GM18867 (cell line): ENCODE results near the gene ACTL6B.

Experiments used
- ATAC-seq: cut with Tn5 transposase; IDR thresholded peaks from one replicate; pipeline ENCODE4 v1.9.1; 2021; ENCODE audit warnings: mild to moderate bottlenecking, moderate library complexity; ENCODE audit not compliant: unreplicated experiment

Gene ACTL6B

DNA sequence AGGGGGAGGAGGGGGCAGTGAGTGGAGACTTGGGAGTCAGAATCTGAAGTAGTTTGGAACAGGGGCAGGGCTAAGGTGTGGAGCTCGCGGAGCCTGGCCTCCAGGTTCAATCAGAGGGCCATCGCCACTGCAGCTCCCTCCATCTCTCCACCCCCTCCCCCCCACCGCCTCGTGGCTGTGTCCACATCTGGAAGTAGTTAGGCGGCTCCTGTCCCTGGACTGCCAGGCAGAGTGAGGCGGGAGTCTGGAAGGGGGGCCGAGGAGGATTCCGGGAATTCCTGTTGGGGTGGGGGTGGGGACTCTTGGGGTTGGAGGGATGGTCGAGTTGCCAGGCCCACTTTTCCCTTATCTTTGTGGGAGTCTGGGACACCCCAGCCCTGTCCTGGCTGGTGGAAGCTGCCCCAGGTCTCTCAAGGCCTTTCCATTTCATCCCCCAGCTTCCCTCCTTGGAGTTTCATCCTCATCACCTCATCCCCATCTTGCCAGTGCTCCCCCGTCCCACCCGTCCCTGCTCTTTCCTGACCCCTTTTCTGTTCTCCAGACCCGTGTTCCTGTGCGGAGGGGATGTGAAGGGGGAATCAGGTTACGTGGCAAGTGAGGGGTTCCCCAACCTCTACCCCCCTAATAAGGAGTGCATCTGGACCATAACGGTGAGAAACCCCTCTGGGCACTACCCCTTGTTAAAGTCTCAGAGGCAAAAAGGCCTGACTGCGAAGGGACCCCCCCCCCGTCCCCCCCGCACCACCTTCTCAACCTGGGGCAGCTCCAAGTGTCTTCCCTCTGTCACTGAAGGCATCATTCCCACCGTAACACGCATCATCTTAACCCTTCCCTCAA lies 53.1 kb downstream of the ACTL6B start:
- no peak for ATAC-seq

DNA sequence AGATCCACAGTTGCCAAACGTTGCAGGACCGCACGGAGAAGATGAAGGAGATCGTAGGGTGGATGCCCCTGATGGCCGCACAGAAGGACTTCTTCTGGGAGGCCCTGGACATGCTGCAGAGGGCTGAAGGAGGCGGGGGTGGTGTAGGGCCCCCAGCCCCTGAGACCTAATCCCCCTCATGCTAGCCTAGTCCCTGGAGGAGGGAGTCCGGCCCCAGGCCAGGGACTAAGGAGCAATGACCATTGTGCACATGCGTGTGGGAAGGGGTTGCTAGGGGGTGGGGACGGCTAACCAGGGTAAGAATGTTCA lies 55.6 kb downstream of the ACTL6B start:
- ATAC-seq, result no peak

DNA sequence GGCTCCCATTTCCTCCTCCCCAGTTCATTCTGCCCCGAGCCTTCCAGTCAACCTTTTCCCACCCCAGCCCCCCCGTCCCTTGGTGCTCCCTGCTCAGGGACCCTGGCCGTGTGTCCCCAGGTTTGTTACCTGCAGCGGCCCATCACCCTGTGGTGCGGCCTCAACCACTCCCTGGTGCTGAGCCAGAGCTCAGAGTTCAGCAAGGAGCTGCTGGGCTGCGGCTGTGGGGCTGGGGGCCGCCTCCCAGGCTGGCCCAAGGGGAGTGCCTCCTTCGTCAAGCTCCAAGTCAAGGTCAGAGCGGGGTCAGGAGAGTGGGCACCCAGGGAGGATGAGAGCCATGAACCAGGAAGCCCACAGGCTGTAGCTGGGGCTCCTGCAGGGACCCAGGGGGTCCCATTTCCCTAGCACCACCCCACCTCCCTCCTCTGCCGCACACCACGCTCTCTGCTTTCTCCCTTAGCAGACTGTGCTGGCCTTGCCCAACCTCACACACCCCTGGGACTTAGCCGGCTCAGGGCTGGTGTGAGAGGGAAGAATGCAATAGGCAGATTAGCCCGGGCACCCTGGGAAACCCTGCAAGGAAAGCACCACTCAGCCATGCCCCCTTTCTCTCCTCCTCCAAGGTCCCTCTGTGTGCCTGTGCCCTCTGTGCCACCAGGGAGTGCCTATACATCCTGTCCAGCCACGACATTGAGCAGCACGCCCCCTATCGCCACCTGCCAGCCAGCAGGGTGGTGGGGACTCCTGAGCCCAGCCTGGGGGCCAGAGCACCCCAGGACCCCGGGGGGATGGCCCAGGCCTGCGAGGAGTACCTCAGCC lies 56.1 kb downstream of the ACTL6B start:
- ATAC-seq, result no peak

DNA sequence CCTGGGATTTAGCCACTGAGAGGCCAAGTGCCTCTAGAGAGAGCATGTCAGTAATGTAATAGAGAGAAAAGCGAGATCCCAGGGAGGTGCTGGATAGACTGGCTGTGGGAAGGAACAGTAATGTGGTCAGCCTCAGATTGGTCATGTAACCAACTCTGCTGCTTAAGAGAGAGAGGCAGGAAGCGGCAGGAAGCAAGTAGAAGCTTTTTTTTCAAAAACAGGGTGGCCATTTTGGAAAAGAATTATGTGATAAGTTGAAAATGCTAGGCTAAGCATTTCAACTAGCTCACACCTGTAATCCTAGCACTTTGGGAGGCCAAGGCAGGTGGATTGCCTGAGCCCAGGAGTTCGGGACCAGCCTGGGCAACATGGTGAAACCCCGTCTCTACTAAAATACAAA lies 57.8 kb downstream of the ACTL6B start:
- no peak for ATAC-seq

DNA sequence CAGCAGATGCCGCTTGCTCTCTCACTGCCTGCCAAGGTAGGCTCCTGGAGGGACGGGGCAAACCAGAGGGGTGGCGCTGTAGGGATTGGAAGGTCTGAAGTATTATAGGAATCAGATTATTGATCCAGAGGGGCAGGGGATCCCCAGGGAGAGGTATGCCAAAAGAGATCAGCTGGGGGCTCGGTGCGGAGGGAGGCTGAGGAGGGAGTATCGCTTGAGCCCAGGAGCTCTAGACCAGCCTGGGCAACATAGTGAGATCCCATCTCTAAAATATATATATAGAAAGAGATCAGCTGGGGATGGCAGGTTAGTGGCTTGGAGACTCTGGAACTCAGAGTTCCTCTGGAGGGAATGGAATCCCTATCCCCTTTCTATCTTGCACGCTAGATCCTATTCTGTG lies 61.1 kb downstream of the ACTL6B start:
- no peak for ATAC-seq
